Dendritic cell treated with granulocyte-macrophage colony-stimulating factor and Interleukin-4, amounts not matched to agents 40 ng/mL and 50 ng/mL, for 4 days (primary cell): ENCODE results near the gene MUC20.
"Not testable (repeated sequence)": the region's sequence is repeated elsewhere in the genome, so short reads cannot be mapped to it uniquely, and the experiment has no call there.

ENCODE experiments used
- H3K27ac Mint-ChIP-seq: one replicate; pipeline ENCODE4 v1.8.0; 2022; ENCODE audit warnings: mild to moderate bottlenecking, mixed read lengths
- H3K27me3 Mint-ChIP-seq: one replicate; pipeline ENCODE4 v1.8.0; 2022; ENCODE audit warnings: mild to moderate bottlenecking, mixed read lengths
- H3K36me3 Mint-ChIP-seq: one replicate; pipeline ENCODE4 v1.8.0; 2022; ENCODE audit warnings: low read depth, mixed read lengths
- H3K4me1 Mint-ChIP-seq: one replicate; pipeline ENCODE4 v1.8.0; 2022; ENCODE audit warnings: low read depth, mixed read lengths
- H3K4me3 Mint-ChIP-seq: one replicate; pipeline ENCODE4 v1.8.0; 2022; ENCODE audit warnings: mild to moderate bottlenecking, moderate library complexity, mixed read lengths
- H3K9me3 Mint-ChIP-seq: one replicate; pipeline ENCODE4 v1.8.0; 2022; ENCODE audit warnings: mixed read lengths
- intact Hi-C: fragments of 100-400 bp; cut with micrococcal nuclease; formaldehyde crosslinking; loops from one replicate; pipeline ENCODE4 v1.15.0; 2022

Gene MUC20

DNA sequence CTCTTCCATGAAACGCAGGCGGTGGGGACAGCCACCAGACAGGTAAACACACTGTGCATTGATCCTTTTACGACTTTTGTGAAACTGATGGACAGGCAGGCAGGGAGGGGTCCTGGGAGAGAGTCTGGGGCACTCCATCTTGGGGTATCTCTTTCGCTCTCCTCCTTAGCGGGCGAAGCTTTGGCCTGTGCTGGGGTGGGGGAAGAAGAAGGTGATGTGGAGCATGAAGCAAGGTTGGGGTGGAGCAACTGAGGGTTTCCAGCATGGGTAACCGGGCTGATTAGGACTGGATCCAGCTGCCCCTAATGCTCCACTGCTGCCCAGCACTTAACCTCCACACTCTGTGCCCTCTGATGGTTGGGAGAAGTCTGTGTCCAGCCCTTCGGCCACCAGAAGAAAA lies 25.6 kb downstream of the MUC20 start:
- H3K27ac Mint-ChIP-seq, result no peak overlapping the region
- H3K9me3 Mint-ChIP-seq, result no peaks in the 10 kb centered on the region
- H3K4me1 Mint-ChIP-seq, result peaks cover 6% of the 10 kb centered on the region
- no peaks in the 10 kb centered on the region for H3K36me3 Mint-ChIP-seq
- H3K4me3 Mint-ChIP-seq, result no peak overlapping the region
- H3K27me3 Mint-ChIP-seq, result peaks cover 31% of the 10 kb centered on the region
- intact Hi-C loops, result no loop called here

DNA sequence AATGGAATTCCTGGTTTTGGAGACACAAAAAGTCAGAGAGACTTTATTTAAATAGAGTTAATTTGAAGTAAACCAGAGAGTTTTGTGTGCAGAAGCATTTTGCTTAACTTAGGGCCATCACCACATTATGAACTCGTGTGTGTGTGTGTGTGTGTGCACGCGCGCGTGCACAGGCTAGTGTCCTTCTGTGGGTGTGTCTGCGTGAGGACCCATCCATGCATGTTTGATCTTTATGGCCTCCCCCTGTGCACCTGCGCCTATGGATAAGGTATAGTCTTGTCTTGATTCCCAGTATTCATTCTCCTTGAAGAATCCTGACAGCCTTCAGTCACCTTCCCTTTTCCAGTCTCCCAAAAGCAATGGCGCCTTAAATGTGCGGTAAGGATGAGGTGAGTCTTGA lies 26.0 kb downstream of the MUC20 start:
- Mint-ChIP-seq H3K36me3 (no peaks in the 10 kb centered on the region), H3K27me3 (peaks cover 28% of the 10 kb centered on the region), H3K27ac (no peak overlapping the region), H3K4me3 (no peak overlapping the region), H3K4me1 (peaks cover 6% of the 10 kb centered on the region), H3K9me3 (no peaks in the 10 kb centered on the region)
- intact Hi-C loops, result no loop called here

DNA sequence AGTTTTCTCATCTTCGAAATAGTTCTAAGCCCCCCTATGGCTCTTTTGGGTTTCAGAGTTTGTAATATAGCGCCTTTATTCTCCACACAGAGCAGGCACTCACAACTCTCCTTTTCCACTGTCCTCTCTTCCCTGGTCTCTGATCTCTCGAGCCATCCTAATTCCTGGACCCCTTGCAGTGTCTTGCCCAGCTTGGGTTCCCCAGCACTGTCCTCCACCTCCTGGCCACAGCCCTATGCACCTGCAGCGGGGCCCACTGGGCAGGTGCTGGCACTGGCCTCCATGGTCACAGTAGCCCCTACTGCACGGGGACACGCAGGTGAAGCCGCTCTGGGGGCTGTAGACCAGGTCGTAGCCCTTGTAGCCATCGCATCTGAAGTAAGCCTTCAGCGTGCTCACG lies 27.9 kb downstream of the MUC20 start:
- Mint-ChIP-seq H3K4me3 (no peak overlapping the region), H3K27ac (no peak overlapping the region), H3K9me3 (no peaks in the 10 kb centered on the region), H3K27me3 (peaks cover 27% of the 10 kb centered on the region), H3K36me3 (no peaks in the 10 kb centered on the region), H3K4me1 (peaks cover 9% of the 10 kb centered on the region)
- intact Hi-C loops, result no loop called here

DNA sequence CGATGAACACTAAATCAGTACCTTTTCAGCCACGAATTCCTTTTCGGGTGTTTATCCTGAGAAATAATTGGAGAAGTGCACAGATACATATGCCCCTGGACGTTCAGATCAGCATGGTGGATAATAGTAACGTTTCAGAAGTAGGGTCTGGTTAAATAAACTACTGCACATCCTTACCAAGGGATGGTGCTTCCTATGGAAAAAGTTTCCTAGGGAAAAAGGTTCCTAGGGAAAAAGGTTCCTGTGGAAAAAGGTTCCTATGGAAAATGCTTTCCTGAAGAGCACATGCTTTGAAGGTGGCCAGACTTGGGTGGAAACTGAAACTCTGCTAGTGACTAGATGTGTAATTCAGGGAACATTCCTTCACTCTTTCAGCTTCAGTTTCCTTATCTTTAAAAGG lies 28.3 kb downstream of the MUC20 start:
- H3K9me3 Mint-ChIP-seq, H3K36me3 Mint-ChIP-seq, intact Hi-C loops, H3K4me1 Mint-ChIP-seq, H3K27ac Mint-ChIP-seq, H3K4me3 Mint-ChIP-seq: not testable (repeated sequence)
- peaks cover 27% of the 10 kb centered on the region for H3K27me3 Mint-ChIP-seq

DNA sequence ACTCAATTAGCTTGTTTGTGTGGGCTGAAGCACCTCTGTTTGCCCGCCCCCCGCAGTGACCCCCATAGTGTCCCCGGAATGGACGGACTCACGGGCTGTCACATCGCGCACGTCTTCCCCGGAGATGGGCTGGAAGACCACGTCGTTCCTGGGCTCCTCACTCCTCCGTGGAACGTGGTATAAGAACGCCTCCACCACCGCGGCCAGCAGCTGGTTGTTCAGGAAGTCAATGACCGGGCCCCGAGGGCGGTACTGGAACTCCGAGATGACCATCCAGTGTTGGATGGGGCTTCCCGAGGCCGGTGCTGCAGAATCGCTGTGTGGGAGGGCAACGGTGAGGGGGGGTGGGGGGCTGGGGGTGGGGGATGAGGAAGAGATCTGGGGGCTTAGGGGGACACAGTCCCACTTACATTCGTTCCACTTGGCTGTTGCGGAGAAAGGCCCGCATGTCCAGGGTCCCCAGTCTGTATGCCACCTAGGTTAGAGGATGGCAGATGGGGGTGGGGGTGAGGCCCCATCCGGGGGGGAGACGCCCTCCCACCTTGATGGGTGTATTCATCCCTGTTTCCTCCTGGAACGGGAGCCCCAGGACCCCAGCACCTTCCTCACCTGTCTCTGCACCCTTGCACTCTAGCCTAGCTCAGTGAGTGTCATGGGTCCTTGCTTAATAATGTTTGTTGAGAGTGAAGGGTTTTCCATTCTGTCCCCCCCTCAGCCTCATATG lies 30.2 kb downstream of the MUC20 start:
- no peaks in the 10 kb centered on the region for H3K36me3 Mint-ChIP-seq
- peaks cover 6% of the 10 kb centered on the region for H3K4me1 Mint-ChIP-seq
- H3K27me3 Mint-ChIP-seq, result peaks cover 31% of the 10 kb centered on the region
- H3K4me3 Mint-ChIP-seq, result no peak overlapping the region
- intact Hi-C loops, result no loop called here
- H3K9me3 Mint-ChIP-seq, result no peaks in the 10 kb centered on the region
- no peak overlapping the region for H3K27ac Mint-ChIP-seq

DNA sequence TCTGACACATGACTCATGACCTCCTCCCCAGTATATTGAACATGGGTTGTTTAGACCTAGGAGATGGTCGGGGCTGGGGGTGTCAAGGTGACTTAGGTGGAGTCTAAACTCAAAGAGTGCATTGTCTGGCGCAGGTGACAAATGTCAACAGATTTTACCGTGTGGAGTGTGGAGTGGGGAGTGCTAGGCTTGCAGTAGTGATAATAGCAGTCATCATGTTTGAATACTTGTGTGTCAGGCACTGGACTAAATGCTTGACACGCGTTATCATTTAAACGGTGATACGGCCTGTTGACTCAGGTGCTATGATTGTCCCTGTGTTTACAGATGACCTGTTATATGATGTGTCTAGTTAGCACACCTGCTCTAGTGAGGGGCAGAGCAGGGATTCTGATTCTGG lies 30.8 kb downstream of the MUC20 start:
- Mint-ChIP-seq H3K4me3 (no peak overlapping the region), H3K27ac (no peak overlapping the region), H3K27me3 (peaks cover 29% of the 10 kb centered on the region), H3K9me3 (no peaks in the 10 kb centered on the region), H3K4me1 (peaks cover 6% of the 10 kb centered on the region), H3K36me3 (no peaks in the 10 kb centered on the region)
- intact Hi-C loops, result no loop called here

GRCh38 chr3:195752066-195752465 lies 31.3 kb downstream of the MUC20 start:
- Mint-ChIP-seq H3K27ac (no peak overlapping the region), H3K27me3 (peaks cover 33% of the 10 kb centered on the region), H3K9me3 (no peaks in the 10 kb centered on the region), H3K4me3 (no peak overlapping the region), H3K4me1 (peaks cover 6% of the 10 kb centered on the region), H3K36me3 (no peaks in the 10 kb centered on the region)
- intact Hi-C loops, result no loop called here

DNA sequence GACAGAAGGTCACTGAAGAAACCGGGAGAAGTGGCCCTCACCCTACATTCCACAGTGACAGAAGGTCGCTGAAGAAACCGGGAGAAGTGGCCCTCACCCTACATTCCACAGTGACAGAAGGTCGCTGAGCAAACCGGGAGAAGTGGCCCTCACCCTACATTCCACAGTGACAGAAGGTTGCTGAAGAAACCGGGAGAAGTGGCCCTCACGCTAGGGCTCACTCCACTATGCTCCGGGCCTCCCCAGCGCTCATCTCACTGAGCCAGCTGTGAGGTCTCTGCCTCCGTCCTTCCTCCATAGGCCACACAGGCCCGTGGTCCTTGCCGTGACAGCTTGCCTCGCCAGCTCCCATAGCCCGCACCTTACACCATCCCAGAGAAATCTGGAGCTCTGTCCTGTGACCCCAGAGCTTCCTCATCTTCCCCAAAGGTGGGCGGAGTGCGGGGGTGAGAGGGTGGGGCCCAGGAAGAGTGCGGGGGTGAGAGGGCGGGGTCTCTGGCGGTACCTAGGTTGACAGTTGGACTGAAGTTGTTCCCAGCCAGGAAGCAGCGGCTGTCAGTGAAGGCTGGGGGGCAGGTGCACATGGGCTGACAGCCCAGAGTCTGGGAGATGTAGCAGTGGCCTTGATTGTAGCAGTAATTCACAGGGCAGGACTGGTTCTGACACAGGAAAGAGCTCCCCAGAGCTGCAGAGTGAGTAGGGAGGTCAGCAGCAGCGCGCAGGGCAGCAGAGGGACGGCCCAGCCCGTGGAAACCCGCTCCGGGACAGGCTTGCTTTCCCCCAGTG lies 32.0 kb downstream of the MUC20 start:
- no peak overlapping the region for H3K27ac Mint-ChIP-seq
- peaks cover 6% of the 10 kb centered on the region for H3K4me1 Mint-ChIP-seq
- H3K36me3 Mint-ChIP-seq, result no peaks in the 10 kb centered on the region
- H3K27me3 Mint-ChIP-seq, result peaks cover 36% of the 10 kb centered on the region
- H3K9me3 Mint-ChIP-seq, result no peaks in the 10 kb centered on the region
- intact Hi-C loops, result no loop called here
- H3K4me3 Mint-ChIP-seq, result no peak overlapping the region

DNA sequence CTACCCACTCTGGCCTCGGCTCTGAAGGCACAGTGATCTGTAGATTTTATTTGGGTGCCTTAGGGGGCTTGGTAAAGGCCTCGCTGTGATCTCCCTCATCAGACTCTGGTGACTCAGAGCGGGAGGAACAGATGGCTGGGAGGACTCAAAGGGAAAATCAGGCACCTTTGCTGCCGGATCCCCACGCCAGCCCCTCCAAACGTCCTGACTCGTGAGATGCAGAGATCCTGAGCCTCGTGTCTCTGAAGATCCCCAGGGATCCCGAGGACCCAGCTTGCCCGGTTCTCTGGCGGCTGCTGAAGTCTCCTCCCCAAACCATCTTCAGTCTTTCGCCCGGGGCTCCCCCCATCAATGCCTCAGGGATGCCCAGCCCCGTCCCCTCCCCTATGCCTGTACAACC lies 32.8 kb downstream of the MUC20 start:
- H3K4me3 Mint-ChIP-seq, result no peak overlapping the region
- no peaks in the 10 kb centered on the region for H3K36me3 Mint-ChIP-seq
- H3K27ac Mint-ChIP-seq, result no peak overlapping the region
- intact Hi-C loops, result no loop called here
- peaks cover 6% of the 10 kb centered on the region for H3K4me1 Mint-ChIP-seq
- H3K9me3 Mint-ChIP-seq, result no peaks in the 10 kb centered on the region
- H3K27me3 Mint-ChIP-seq, result peaks cover 36% of the 10 kb centered on the region

GRCh38 chr3:195754141-195754540 lies 33.4 kb downstream of the MUC20 start:
- H3K36me3 Mint-ChIP-seq, result no peaks in the 10 kb centered on the region

DNA sequence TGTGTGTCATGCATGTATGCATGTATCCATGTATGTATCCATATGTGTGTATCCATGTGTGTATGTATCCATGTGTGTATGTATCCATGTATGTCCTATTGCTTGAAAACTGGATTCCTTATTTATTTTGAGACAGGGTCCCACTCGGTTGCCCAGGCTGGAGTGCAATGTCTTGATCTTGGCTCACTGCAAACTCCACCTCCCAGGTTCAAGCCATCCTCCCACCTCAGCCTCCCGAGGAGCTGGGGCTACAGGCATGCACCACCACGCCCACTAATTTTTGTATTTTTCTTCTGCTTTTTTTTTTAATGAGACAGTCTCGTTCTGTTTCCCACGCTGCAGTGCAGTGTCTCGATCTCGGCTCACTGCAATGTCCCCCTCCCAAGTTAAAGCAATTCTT lies 34.1 kb downstream of the MUC20 start:
- no peak overlapping the region for H3K27ac Mint-ChIP-seq
- H3K9me3 Mint-ChIP-seq, result no peaks in the 10 kb centered on the region
- peaks cover 40% of the 10 kb centered on the region for H3K27me3 Mint-ChIP-seq
- no peaks in the 10 kb centered on the region for H3K36me3 Mint-ChIP-seq
- peaks cover 6% of the 10 kb centered on the region for H3K4me1 Mint-ChIP-seq
- H3K4me3 Mint-ChIP-seq, result no peak overlapping the region
- intact Hi-C loops, result no loop called here

More at GRCh38 chr3:195754141-195754540, 33.4 kb downstream of the MUC20 start:
- intact Hi-C loops, result no loop called here
- Mint-ChIP-seq H3K9me3 (no peaks in the 10 kb centered on the region), H3K27ac (no peak overlapping the region), H3K27me3 (peaks cover 34% of the 10 kb centered on the region), H3K4me3 (no peak overlapping the region), H3K4me1 (peaks cover 6% of the 10 kb centered on the region)

- intact Hi-C loops, result no loop called here
- no peak overlapping the region for H3K4me3 Mint-ChIP-seq
- no peaks in the 10 kb centered on the region for H3K36me3 Mint-ChIP-seq
- H3K9me3 Mint-ChIP-seq, result no peaks in the 10 kb centered on the region
- H3K4me1 Mint-ChIP-seq, result peaks cover 6% of the 10 kb centered on the region
- H3K27ac Mint-ChIP-seq, result no peak overlapping the region
- peaks cover 40% of the 10 kb centered on the region for H3K27me3 Mint-ChIP-seq
Measured at GRCh38 chr3:195755391-195755790, 34.6 kb downstream of the MUC20 start.

- no peaks in the 10 kb centered on the region for H3K36me3 Mint-ChIP-seq
- H3K27me3 Mint-ChIP-seq, result peaks cover 47% of the 10 kb centered on the region
- H3K4me3 Mint-ChIP-seq, result no peak overlapping the region
- intact Hi-C loops, result no loop called here
- H3K9me3 Mint-ChIP-seq, result no peaks in the 10 kb centered on the region
- peaks cover 6% of the 10 kb centered on the region for H3K4me1 Mint-ChIP-seq
- H3K27ac Mint-ChIP-seq, result no peak overlapping the region
Measured at GRCh38 chr3:195755791-195756676, 35.3 kb downstream of the MUC20 start.

GRCh38 chr3:195757438-195757770 lies 36.6 kb downstream of the MUC20 start:
- no peaks in the 10 kb centered on the region for H3K9me3 Mint-ChIP-seq
- H3K4me1 Mint-ChIP-seq, result peaks cover 6% of the 10 kb centered on the region
- H3K4me3 Mint-ChIP-seq, result no peak overlapping the region
- H3K27me3 Mint-ChIP-seq, result peaks cover 57% of the 10 kb centered on the region
- no peaks in the 10 kb centered on the region for H3K36me3 Mint-ChIP-seq
- intact Hi-C loops, result no loop called here
- H3K27ac Mint-ChIP-seq, result no peak overlapping the region
